GM08714 (cell line): ENCODE data around the gene CDHR3.

Source experiments
- H3K4me3 ChIP-seq: fragments of 200-500 bp; sonication (Bioruptor generic); 2 replicates; pipeline ENCODE4 v1.5.1; 2014; ENCODE audit warnings: mild to moderate bottlenecking, low read length, inconsistent platforms
- ZNF274 ChIP-seq: IDR thresholded peaks from 2 replicates; pipeline ENCODE4 v1.6.1; 2012; ENCODE audit warnings: mild to moderate bottlenecking, low read depth, low read length

CDHR3 gene

GRCh38 chr7:106050746-106051117, 87.7 kb downstream of the CDHR3 start:
- H3K4me3 ChIP-seq = no peak overlapping the region
- TF ChIP-seq ZNF274 = no peak

DNA sequence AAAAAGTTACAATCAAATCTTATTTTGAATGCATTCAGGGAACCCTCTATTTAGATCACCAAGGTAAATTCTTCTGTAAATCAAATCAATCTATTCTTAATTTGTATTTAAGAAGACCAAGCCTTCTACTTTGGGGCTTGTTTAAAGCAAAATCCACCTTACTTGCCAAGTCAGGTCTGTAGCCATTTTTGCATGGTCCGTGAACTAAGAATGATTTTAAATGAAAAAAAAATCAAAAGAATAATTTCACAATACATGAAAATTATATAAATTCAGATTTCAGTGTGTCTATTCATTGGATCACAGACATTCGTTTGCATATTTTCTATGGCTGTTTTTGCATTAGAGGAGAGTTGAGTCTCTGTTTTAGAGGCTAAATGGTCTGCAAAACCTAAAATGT, 89.6 kb downstream of the CDHR3 start:
- no peak overlapping the region for H3K4me3 ChIP-seq

DNA sequence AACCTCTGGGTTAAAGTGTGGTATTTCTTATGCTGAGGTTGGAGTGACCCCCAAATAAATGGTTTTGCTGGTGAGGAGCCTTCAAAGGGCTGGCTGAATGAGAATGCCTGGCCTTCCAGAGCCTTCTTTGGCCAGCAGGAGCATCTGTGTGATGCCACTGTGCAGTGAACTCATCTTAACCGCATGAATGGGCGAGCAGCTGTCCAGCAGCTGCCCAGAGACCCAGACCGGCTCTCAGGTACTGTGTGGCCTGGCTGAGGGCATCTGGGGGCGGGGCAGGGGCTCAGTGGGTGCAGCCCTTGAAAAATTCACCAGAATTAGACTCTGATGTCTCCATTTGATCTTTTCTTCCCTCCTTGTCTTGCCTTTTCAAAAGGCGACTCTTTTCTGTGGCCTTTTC, 90.0 kb downstream of the CDHR3 start:
- H3K4me3 ChIP-seq = no peak overlapping the region
- TF ChIP-seq ZNF274 = no peak

More for the DNA sequence above, 89.6 kb downstream of the CDHR3 start:
- TF ChIP-seq ZNF274 = no peak

- no peak for TF ChIP-seq ZNF274
- no peak overlapping the region for H3K4me3 ChIP-seq
These were observed 91.3 kb downstream of the CDHR3 start for GRCh38 chr7:106054156-106054910.

DNA sequence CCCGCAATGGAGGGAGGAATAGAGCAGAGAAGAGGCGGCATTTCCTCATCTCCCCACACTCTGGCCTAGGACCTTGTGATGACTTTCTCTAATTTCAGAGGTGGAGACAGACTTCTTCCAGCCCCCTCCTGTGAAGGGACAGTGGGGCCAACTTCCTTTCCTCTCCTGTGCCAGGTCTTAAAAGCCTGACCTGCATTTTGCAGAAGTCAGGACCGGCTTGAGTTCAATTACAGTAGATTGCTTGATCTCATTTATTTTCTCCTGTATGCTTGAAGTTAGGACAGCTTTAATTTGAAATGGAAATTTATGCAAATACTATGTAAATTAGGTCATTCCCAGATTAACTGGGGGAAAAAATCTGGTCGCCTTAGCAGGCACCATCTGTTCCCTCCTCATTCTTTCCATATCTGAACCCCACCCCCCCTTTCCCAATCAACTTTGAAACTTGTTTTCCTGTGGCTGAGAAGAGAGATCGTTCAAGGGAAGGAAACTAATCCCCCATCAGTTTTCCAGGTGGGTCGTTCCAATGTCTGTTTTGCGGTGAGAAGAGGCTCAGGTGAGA, 92.0 kb downstream of the CDHR3 start:
- no peak overlapping the region for H3K4me3 ChIP-seq
- no peak for TF ChIP-seq ZNF274

DNA sequence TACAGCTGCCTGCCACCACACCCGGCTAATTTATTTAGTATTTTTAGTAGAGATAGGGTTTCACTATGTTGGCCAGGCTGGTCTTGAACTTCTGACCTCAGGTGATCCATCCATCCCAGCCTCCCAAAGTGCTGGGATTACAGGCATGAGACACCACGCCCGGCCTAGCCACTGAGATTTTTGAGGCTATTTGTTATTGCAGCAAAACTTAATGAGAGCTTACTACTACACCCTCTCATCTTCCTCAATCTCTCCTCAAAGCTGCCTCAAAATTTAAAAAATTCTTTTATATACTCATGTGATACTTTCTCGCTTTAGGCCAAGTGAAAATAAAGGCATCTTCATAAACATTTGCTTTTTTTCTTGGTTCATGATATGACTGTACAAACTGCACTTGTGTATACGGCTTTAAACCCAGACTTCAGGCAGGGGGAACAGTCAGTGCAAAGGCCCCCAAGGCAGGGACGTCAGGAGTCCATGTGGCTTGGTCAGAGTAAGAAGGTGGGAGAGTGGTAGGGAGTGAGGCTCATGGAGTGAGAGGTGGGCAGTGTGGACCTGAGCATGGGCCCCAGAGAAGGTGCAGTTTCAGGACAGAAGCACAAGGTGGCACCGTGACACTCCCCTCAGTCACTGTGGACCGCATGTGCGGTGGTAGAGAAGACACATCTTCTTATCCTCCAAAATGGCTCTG, 93.6 kb downstream of the CDHR3 start:
- no peak overlapping the region for H3K4me3 ChIP-seq
- TF ChIP-seq ZNF274 = no peak

DNA sequence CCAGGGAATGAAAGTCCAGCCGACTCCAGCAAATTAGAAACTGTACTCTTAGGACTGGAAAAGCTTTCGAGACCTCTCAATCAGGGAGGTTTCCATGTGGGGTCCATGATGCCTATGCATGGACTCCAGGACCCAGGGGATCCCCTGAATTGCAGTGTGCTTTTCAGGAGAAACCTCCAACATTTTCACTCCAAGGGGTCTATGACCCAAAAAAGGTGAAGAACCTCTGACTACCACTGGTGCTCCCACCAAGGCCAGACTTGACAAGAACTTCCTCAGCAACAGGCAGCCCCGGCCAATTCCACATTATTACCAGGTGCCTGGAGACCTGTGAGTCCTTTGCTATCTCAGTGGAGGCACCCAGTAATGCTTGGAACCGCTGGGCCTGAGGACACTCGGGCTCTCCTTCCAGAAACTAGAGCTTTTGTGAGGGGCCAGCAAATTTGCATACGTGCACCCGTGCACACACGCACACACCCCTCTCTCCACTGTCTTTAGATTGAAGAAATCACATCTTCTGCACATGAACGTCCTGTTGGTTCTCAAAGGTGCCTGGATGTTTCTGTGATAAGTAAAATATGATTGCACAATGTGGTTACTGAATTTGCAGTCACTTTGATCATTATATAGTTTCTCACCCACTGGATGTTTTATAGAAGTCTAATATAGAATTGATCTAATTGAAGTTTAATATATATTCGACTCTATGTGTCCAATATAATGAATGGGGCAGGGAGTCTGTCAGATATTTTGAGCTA, 94.3 kb downstream of the CDHR3 start:
- H3K4me3 ChIP-seq = no peak overlapping the region; the same call in 1 of the 2 replicates
- TF ChIP-seq ZNF274 = no peak

- no peak for TF ChIP-seq ZNF274
- H3K4me3 ChIP-seq = no peak overlapping the region; the same call in 1 of the 2 replicates
These were observed 95.2 kb downstream of the CDHR3 start for GRCh38 chr7:106057962-106058927.

GRCh38 chr7:106058928-106059324, 95.9 kb downstream of the CDHR3 start:
- no peak overlapping the region; the same call in 1 of the 2 replicates for H3K4me3 ChIP-seq
- TF ChIP-seq ZNF274 = no peak

DNA sequence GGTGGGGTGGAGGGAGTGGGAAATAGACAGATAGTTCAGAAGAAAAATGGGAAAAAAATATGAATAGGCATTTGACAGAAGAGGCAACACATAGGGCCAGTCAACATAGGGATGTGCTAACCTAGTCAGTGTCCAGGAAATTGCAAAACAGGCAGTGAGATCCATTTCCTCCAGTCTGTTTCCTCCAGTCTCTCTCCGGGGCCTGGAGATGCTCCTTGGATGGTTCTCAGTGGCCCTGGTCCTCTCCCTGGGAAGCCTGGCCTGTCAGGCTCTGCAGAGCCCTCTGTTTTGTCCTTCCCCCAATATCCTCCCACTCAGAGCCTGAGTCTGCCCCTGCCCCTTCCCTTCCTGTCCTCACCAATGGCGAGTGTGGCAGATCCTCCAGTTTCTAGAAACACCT, 96.5 kb downstream of the CDHR3 start:
- no peak overlapping the region for H3K4me3 ChIP-seq
- no peak for TF ChIP-seq ZNF274

DNA sequence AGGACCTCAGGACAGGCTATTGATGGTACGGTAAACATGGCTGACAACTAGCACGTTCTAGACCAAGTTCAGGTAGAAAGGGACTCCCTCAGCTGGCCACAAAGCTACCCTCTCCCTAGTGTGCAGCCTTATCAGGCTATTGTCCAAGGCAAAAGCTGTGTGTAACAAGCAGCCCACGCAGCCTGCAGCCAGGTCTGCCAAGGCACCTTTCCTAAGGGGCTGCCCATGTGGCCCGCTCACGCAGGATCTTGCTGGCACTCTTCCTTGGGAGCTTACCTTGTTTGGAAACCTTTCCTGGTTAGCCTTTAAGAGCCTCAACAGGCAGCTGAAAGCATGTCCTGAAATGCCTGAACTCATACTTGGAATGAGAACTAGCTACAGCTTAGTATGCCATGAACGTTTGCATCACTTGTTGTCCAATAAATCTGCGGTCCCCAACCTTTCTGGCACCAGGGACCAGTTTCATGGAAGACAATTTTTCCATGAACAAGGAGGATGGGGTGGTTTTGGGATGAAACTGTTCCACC, 97.4 kb downstream of the CDHR3 start:
- no peak overlapping the region for H3K4me3 ChIP-seq

GRCh38 chr7:106061301-106061979, 98.4 kb downstream of the CDHR3 start:
- no peak for TF ChIP-seq ZNF274

More for the DNA sequence above, 97.4 kb downstream of the CDHR3 start:
- TF ChIP-seq ZNF274 = no peak

GRCh38 chr7:106062006-106062405, 98.9 kb downstream of the CDHR3 start:
- no peak for TF ChIP-seq ZNF274
- H3K4me3 ChIP-seq = no peak overlapping the region; the same call in 1 of the 2 replicates

More at GRCh38 chr7:106061301-106061979, 98.4 kb downstream of the CDHR3 start:
- no peak overlapping the region; the same call in 1 of the 2 replicates for H3K4me3 ChIP-seq
